ENCODE measurements around the gene PRR36. TPM values are rescaled to one million over a fixed set of nuclear protein-coding genes. Genes with fewer than 3 reads are reported as not detected.

PRR36 gene
- total RNA-seq, 3 donors from 2014 or later, result 0.22 to 0.58 (median 0.23) TPM

DNA sequence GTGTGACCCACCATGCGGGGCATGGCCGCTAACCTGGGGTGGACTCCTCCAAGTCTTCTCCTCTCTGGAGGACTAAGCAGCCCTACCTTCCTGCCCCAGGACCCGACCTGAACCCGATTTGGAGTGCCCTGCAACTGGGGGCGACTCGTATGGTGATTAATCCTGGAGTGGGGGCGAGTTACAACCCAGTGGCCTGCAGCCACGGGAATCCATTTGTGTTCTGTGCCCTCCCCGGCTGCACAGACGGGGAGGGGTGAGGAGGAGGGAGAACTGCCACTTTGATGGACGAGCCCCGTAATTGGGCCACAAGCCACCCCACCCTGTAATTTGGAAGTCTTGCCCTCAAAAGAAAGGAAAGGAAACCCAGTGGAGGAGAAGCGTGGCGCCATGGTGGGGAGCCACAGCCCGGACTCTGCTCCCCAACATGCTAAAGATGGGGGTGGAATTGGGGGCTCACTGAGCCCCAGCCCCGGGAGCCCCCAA, 18.0 kb downstream of the PRR36 start:
- peaks cover 11% of the 10 kb centered on the region for H3K4me1 ChIP-seq (ENCODE audit: low read depth)
- ATAC-seq (no peak), DNase-seq (no peak)
- H3K4me3 ChIP-seq, result no peak overlapping the region
- H3K9me3 ChIP-seq, result no peaks in the 10 kb centered on the region
- intact Hi-C loops (cut with DNase I, micrococcal nuclease), result loop anchor here in 1 of 2 donors (10.0 kb wide), 1 partner anchor 49 kb away; the partner anchor contains the start of gene MAP2K7
- H3K36me3 ChIP-seq (ENCODE audit: low read depth), result no peaks in the 10 kb centered on the region
- no peak for TF ChIP-seq CTCF (IDR thresholded peaks at IDR 0.05)

DNA sequence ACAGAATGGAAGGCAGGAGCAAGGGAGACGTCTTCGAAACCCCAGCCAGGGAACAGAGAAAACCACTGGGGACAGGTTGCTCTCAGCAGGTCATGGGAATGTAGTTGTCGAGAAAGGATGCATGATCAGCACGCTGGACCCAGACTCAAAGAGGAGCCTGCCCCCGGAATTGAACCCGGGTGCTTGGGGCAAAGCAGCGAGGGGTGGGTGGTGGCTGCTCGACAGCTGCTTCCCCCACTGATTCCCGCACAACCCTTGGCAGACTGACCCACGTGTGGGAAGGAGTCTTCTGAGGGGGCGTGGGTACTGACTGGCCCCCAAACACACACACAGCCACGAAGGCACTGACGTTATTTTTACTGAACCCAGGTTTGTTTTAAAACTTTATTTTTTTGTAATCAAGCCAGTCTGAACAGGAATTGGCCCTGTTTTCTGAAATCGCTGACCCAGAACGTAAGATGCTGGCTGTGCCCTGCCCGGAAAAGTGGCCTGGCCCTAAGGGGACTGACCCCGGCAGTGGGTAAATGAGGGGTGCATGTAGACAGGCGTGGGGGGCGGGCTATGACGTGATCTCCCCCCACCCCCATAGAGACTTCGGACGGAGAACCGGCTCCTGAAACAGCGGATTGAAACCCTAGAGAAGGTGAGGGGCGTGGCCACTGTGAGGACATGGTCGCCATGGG, 18.6 kb downstream of the PRR36 start:
- no peak for TF ChIP-seq CTCF (IDR thresholded peaks at IDR 0.05)
- H3K36me3 ChIP-seq (ENCODE audit: low read depth), result no peaks in the 10 kb centered on the region
- H3K9me3 ChIP-seq, result no peaks in the 10 kb centered on the region
- H3K4me1 ChIP-seq (ENCODE audit: low read depth), result peaks cover 11% of the 10 kb centered on the region
- DNase-seq (no peak), ATAC-seq (no peak)
- no peak overlapping the region for H3K4me3 ChIP-seq
- intact Hi-C loops (cut with DNase I, micrococcal nuclease), result loop anchor here in 1 of 2 donors (10.0 kb wide), 1 partner anchor 49 kb away; the partner anchor contains the start of gene MAP2K7

DNA sequence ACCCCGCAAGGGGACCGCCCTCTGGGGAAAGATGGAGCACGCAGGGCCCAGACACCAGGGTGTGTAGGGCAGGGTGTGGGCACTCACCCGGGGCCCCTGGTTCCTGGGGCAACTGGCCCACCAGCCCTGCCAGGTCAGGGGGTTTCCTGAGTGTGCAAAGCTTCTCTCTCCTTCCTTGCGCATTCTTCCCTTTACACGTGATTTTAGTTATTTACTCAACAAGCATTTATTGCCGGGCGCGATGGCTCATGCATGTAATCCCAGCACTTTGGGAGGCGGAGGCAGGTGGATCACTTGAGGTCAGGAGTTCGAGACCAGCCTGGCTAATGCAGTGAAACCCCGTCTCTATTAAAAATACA, 20.4 kb downstream of the PRR36 start:
- ATAC-seq (peak; percentile 21), DNase-seq (peak in 1 of 3 donors; percentile 48)
- no peak for TF ChIP-seq CTCF (IDR thresholded peaks at IDR 0.05)
- intact Hi-C loops (cut with DNase I, micrococcal nuclease), result loop anchor here in 1 of 2 donors (10.0 kb wide), 1 partner anchor 51 kb away; the partner anchor contains the start of gene MAP2K7
- no peaks in the 10 kb centered on the region for H3K9me3 ChIP-seq
- no peak overlapping the region for H3K4me3 ChIP-seq
- no peaks in the 10 kb centered on the region for H3K36me3 ChIP-seq (ENCODE audit: low read depth)
- peaks cover 11% of the 10 kb centered on the region for H3K4me1 ChIP-seq (ENCODE audit: low read depth)

GRCh38 chr19:7852851-7853769, 21.1 kb downstream of the PRR36 start:
- ATAC-seq, result peak; percentile 94
- Histone ChIP-seq H3K4me1 (ENCODE audit: low read depth) (peaks cover 11% of the 10 kb centered on the region), H3K9me3 (no peaks in the 10 kb centered on the region), H3K4me3 (no peak overlapping the region), H3K36me3 (ENCODE audit: low read depth) (no peaks in the 10 kb centered on the region)
- DNase-seq, result peak; percentile 88 to 90 (median 89)
- intact Hi-C loops (cut with DNase I, micrococcal nuclease), result loop anchor here in 1 of 2 donors (10.0 kb wide), 1 partner anchor 52 kb away; the partner anchor contains the start of gene MAP2K7
- TF ChIP-seq CTCF (IDR thresholded peaks at IDR 0.05), result peak; percentile 58

- intact Hi-C loops (cut with DNase I, micrococcal nuclease), result loop anchor here in 1 of 2 donors (10.0 kb wide), 1 partner anchor 53 kb away; the partner anchor contains the start of gene MAP2K7
Observed at GRCh38 chr19:7851623-7852500, 22.3 kb downstream of the PRR36 start.

More at GRCh38 chr19:7851623-7852500, 22.3 kb downstream of the PRR36 start:
- Histone ChIP-seq H3K4me1 (ENCODE audit: low read depth) (peaks cover 11% of the 10 kb centered on the region), H3K4me3 (no peak overlapping the region), H3K9me3 (no peaks in the 10 kb centered on the region), H3K36me3 (ENCODE audit: low read depth) (no peaks in the 10 kb centered on the region)
- no peak for ATAC-seq
- TF ChIP-seq CTCF (IDR thresholded peaks at IDR 0.05), result no peak
- peak in 1 of 3 donors; percentile 46 for DNase-seq
